Hepatocyte (in vitro differentiated cells): ENCODE results near the gene ERC2. TPM values are rescaled to one million over a fixed set of nuclear protein-coding genes. Genes with fewer than 3 reads are reported as not detected.

Experiments used
- DNase-seq: peaks from one replicate; pipeline ENCODE4 v3.0.0-alpha.2; 2016; ENCODE audit warnings: low spot score
- H2AFZ ChIP-seq: fragments of 200-600 bp; sonication (generic); 2 replicates; pipeline ENCODE4 v1.6.0; 2016; ENCODE audit warnings: antibody characterized with exemption, mild to moderate bottlenecking
- H3K27ac ChIP-seq: fragments of 200-600 bp; sonication (generic); 2 replicates; pipeline ENCODE4 v1.5.1; 2016; ENCODE audit warnings: mild to moderate bottlenecking
- H3K27me3 ChIP-seq: fragments of 200-600 bp; sonication (generic); 2 replicates; pipeline ENCODE4 v1.6.1; 2016
- H3K36me3 ChIP-seq: fragments of 200-600 bp; sonication (generic); replicated peaks from 2 replicates; pipeline ENCODE4 v1.5.1; 2016; ENCODE audit warnings: low read depth; ENCODE audit not compliant: insufficient read depth
- H3K4me1 ChIP-seq: fragments of 200-600 bp; sonication (generic); 2 replicates; pipeline ENCODE4 v1.5.1; 2016; ENCODE audit warnings: mild to moderate bottlenecking, moderate library complexity; ENCODE audit not compliant: insufficient read depth
- H3K4me2 ChIP-seq: fragments of 200-600 bp; sonication (generic); 2 replicates; pipeline ENCODE4 v1.6.0; 2016
- H3K4me3 ChIP-seq: fragments of 200-600 bp; sonication (generic); 2 replicates; pipeline ENCODE4 v1.5.1; 2016; ENCODE audit warnings: mild to moderate bottlenecking
- H3K79me2 ChIP-seq: fragments of 200-600 bp; sonication (generic); 2 replicates; pipeline ENCODE4 v1.6.0; 2017; ENCODE audit warnings: mild to moderate bottlenecking
- H3K9me2 ChIP-seq: fragments of 200-600 bp; sonication (generic); replicated peaks from 2 replicates; pipeline ENCODE4 v1.6.0; 2017; ENCODE audit warnings: mild to moderate bottlenecking; ENCODE audit not compliant: insufficient read depth
- H3K9me3 ChIP-seq: fragments of 200-600 bp; sonication (generic); 2 replicates; pipeline ENCODE4 v1.5.1; 2016; ENCODE audit warnings: low read depth, mild to moderate bottlenecking
- H4K20me1 ChIP-seq: fragments of 200-600 bp; sonication (generic); 2 replicates; pipeline ENCODE4 v1.6.0; 2016; ENCODE audit warnings: mild to moderate bottlenecking; ENCODE audit not compliant: insufficient read depth, poor library complexity, severe bottlenecking
- CTCF ChIP-seq: fragments of 200-600 bp; sonication (generic); IDR thresholded peaks from 2 replicates; pipeline ENCODE4 v1.5.1; 2016; ENCODE audit warnings: antibody characterized with exemption, mild to moderate bottlenecking; ENCODE audit not compliant: poor library complexity
- EZH2 ChIP-seq: fragments of 200-600 bp; sonication (generic); IDR thresholded peaks from 2 replicates; pipeline ENCODE4 v1.6.1; 2016; ENCODE audit warnings: antibody characterized with exemption, mild to moderate bottlenecking, borderline replicate concordance
- EZH2phosphoT487 ChIP-seq: fragments of 200-600 bp; sonication (generic); IDR thresholded peaks from one replicate; pipeline ENCODE4 v1.6.1; 2018; ENCODE audit warnings: antibody characterized with exemption, mild to moderate bottlenecking, low read depth, moderate library complexity; ENCODE audit not compliant: unreplicated experiment, severe bottlenecking
- WGBS: methylation state at CpG from one replicate; pipeline ENCODE4 v1.1.6; 2016; ENCODE audit warnings: low lambda C conversion rate; ENCODE audit errors: missing lambda C conversion rate; 5-methylcytosine and 5-hydroxymethylcytosine counted together
- polyA plus RNA-seq: library from polyadenylated mRNA; unstranded; fragments of >200 nt; fragmentation: Nextera tagmentation; extraction: Ambion mirVana; gene quantifications from 2 replicates; pipeline ENCODE4 v1.2.1, GENCODE V29; 2016
- total RNA-seq: library from RNA; depleted of rRNA; stranded (reverse); fragments of >200 nt; gene quantifications from 2 replicates; pipeline ENCODE4 v1.2.3, GENCODE V29; 2014

The ERC2 gene
- total and polyA plus RNA-seq, 2 experiments from 2014 or later = 1.2 to 5.3 TPM

GRCh38 chr3:55909373-55909772 lies 558.9 kb downstream of the ERC2 start:
- H3K79me2 ChIP-seq = no peaks in the 10 kb centered on the region
- no peaks in the 10 kb centered on the region for H4K20me1 ChIP-seq
- no peak overlapping the region for H3K4me2 ChIP-seq
- H2AFZ ChIP-seq = no peak overlapping the region
- DNase-seq = no peak
- no peak overlapping the region for H3K27ac ChIP-seq
- H3K4me1 ChIP-seq = no peaks in the 10 kb centered on the region
- H3K4me3 ChIP-seq = no peak overlapping the region
- H3K36me3 ChIP-seq = no peaks in the 10 kb centered on the region
- 72% methylated on average over 3 of the region's 3 CpGs for WGBS
- TF ChIP-seq EZH2 (no peak), EZH2phosphoT487 (no peak), CTCF (no peak)
- H3K9me2 ChIP-seq = no peaks in the 10 kb centered on the region
- no peaks in the 10 kb centered on the region for H3K27me3 ChIP-seq
- H3K9me3 ChIP-seq = no peaks in the 10 kb centered on the region

GRCh38 chr3:55907616-55908015 lies 560.7 kb downstream of the ERC2 start:
- no peak for DNase-seq
- no peaks in the 10 kb centered on the region for H4K20me1 ChIP-seq
- WGBS = 77% methylated on average over 3 of the region's 3 CpGs
- H3K4me2 ChIP-seq = no peak overlapping the region
- H3K4me3 ChIP-seq = no peak overlapping the region
- H3K79me2 ChIP-seq = no peaks in the 10 kb centered on the region
- no peak overlapping the region for H3K27ac ChIP-seq
- H3K4me1 ChIP-seq = no peaks in the 10 kb centered on the region
- TF ChIP-seq CTCF (no peak), EZH2 (no peak), EZH2phosphoT487 (no peak)
- no peaks in the 10 kb centered on the region for H3K36me3 ChIP-seq
- H3K9me2 ChIP-seq = no peaks in the 10 kb centered on the region
- no peaks in the 10 kb centered on the region for H3K9me3 ChIP-seq
- H3K27me3 ChIP-seq = no peaks in the 10 kb centered on the region
- no peak overlapping the region for H2AFZ ChIP-seq

- TF ChIP-seq CTCF (no peak), EZH2 (no peak), EZH2phosphoT487 (no peak)
- Histone ChIP-seq H3K27ac (no peak overlapping the region), H3K9me2 (no peaks in the 10 kb centered on the region), H2AFZ (no peak overlapping the region), H4K20me1 (no peaks in the 10 kb centered on the region), H3K4me2 (no peak overlapping the region), H3K4me3 (no peak overlapping the region), H3K9me3 (no peaks in the 10 kb centered on the region), H3K27me3 (no peaks in the 10 kb centered on the region), H3K4me1 (no peaks in the 10 kb centered on the region), H3K79me2 (no peaks in the 10 kb centered on the region), H3K36me3 (no peaks in the 10 kb centered on the region)
- 86% methylated on average over 3 of the region's 3 CpGs for WGBS
- no peak for DNase-seq
Measured at GRCh38 chr3:55906896-55907295, 561.4 kb downstream of the ERC2 start.

GRCh38 chr3:55904716-55905115 lies 563.6 kb downstream of the ERC2 start:
- H3K9me3 ChIP-seq = no peaks in the 10 kb centered on the region
- no peaks in the 10 kb centered on the region for H3K9me2 ChIP-seq
- TF ChIP-seq CTCF (no peak), EZH2 (no peak), EZH2phosphoT487 (no peak)
- H3K4me1 ChIP-seq = no peaks in the 10 kb centered on the region
- H3K4me3 ChIP-seq = no peak overlapping the region
- H3K79me2 ChIP-seq = no peaks in the 10 kb centered on the region
- H3K27me3 ChIP-seq = no peaks in the 10 kb centered on the region
- DNase-seq = no peak
- no peak overlapping the region for H2AFZ ChIP-seq
- no peaks in the 10 kb centered on the region for H4K20me1 ChIP-seq
- no peak overlapping the region for H3K4me2 ChIP-seq
- WGBS = 69% methylated on average over 6 of the region's 6 CpGs
- H3K27ac ChIP-seq = no peak overlapping the region
- no peaks in the 10 kb centered on the region for H3K36me3 ChIP-seq
